Measurements from ENCODE around the gene AQP7. TPM values are rescaled to one million over a fixed set of nuclear protein-coding genes. Genes with fewer than 3 reads are reported as not detected.

AQP7 gene
- total and polyA plus RNA-seq, 10 donors: 0.26 to 3.2 (median 1.7) TPM

GRCh38 chr9:33437205-33437604 lies 34.8 kb upstream of the AQP7 start:
- H3K27me3 ChIP-seq (replicated peaks in 1 of 7): no peaks in the 10 kb centered on the region
- H3K27ac ChIP-seq: peak overlapping the region in 2 of 8 donors; percentile 8 to 34
- no peak for TF ChIP-seq POLR2A (IDR thresholded peaks at IDR 0.05)
- TF ChIP-seq CTCF (IDR thresholded peaks at IDR 0.05 in 8 of 11, conservative IDR thresholded peaks at IDR 0.05 in 3 of 11): no peak
- no peak for TF ChIP-seq POLR2AphosphoS5 (IDR thresholded peaks at IDR 0.05)
- H3K9me3 ChIP-seq: no peaks in the 10 kb centered on the region
- 36 to 61% (median 38%) methylated on average over 2 of the region's 2 CpGs for WGBS, 5 donors
- H3K4me3 ChIP-seq: no peak overlapping the region
- peaks cover 0 to 18% (median 5%) of the 10 kb centered on the region in 6 donors for H3K36me3 ChIP-seq
- no peak for DNase-seq
- H3K4me1 ChIP-seq: peaks cover 0 to 53% (median 23%) of the 10 kb centered on the region in 6 donors
- intact Hi-C loops (cut with DNase I; ENCODE audit: low total_unique reads): no loop called here

- peaks cover 0 to 11% (median under 1%) of the 10 kb centered on the region in 6 donors for H3K36me3 ChIP-seq
- H3K9me3 ChIP-seq: no peaks in the 10 kb centered on the region
- no peak for DNase-seq
- no peaks in the 10 kb centered on the region for H3K27me3 ChIP-seq (replicated peaks in 1 of 7)
- H3K27ac ChIP-seq: peak overlapping the region in 2 of 8 donors; percentile 8 to 34
- H3K4me1 ChIP-seq: peaks cover 0 to 46% (median 20%) of the 10 kb centered on the region in 6 donors
- intact Hi-C loops (cut with DNase I; ENCODE audit: low total_unique reads): no loop called here
- no peak for TF ChIP-seq POLR2AphosphoS5 (IDR thresholded peaks at IDR 0.05)
- no peak for TF ChIP-seq POLR2A (IDR thresholded peaks at IDR 0.05)
- no peak for TF ChIP-seq CTCF (IDR thresholded peaks at IDR 0.05 in 8 of 11, conservative IDR thresholded peaks at IDR 0.05 in 3 of 11)
- 68 to 82% (median 76%) methylated on average over 8 of the region's 8 CpGs for WGBS, 5 donors
- no peak overlapping the region for H3K4me3 ChIP-seq
These were observed 34.1 kb upstream of the AQP7 start for GRCh38 chr9:33436445-33436844.

- H3K4me3 ChIP-seq: no peak overlapping the region
- TF ChIP-seq CTCF (IDR thresholded peaks at IDR 0.05 in 8 of 11, conservative IDR thresholded peaks at IDR 0.05 in 3 of 11) (no peak), POLR2A (IDR thresholded peaks at IDR 0.05) (no peak), POLR2AphosphoS5 (IDR thresholded peaks at IDR 0.05) (no peak)
- H3K27me3 ChIP-seq (replicated peaks in 1 of 7): no peaks in the 10 kb centered on the region
- DNase-seq: no peak
- H3K27ac ChIP-seq: peak overlapping the region in 1 of 8 donors; percentile 34
- no peaks in the 10 kb centered on the region for H3K9me3 ChIP-seq
- intact Hi-C loops (cut with DNase I; ENCODE audit: low total_unique reads): no loop called here
- H3K36me3 ChIP-seq: peaks cover 0 to 5% (median 0%) of the 10 kb centered on the region in 6 donors
- WGBS, 5 donors: 77 to 88% (median 84%) methylated on average over 8 of the region's 8 CpGs
- H3K4me1 ChIP-seq: peaks cover 0 to 46% (median 20%) of the 10 kb centered on the region in 6 donors
These were observed 33.5 kb upstream of the AQP7 start for GRCh38 chr9:33435821-33436277.

- 60 to 89% (median 80%) methylated on average over 11 to 16 of the region's 16 CpGs for WGBS, 5 donors
- no peaks in the 10 kb centered on the region for H3K9me3 ChIP-seq
- H3K4me1 ChIP-seq: peaks cover 0 to 43% (median 18%) of the 10 kb centered on the region in 6 donors
- no peaks in the 10 kb centered on the region for H3K36me3 ChIP-seq
- no peak for DNase-seq
- H3K27me3 ChIP-seq (replicated peaks in 1 of 7): no peaks in the 10 kb centered on the region
- H3K4me3 ChIP-seq: no peak overlapping the region
- no peak overlapping the region for H3K27ac ChIP-seq
- intact Hi-C loops (cut with DNase I; ENCODE audit: low total_unique reads): no loop called here
- TF ChIP-seq CTCF (IDR thresholded peaks at IDR 0.05 in 8 of 11, conservative IDR thresholded peaks at IDR 0.05 in 3 of 11) (no peak), POLR2AphosphoS5 (IDR thresholded peaks at IDR 0.05) (no peak), POLR2A (IDR thresholded peaks at IDR 0.05) (no peak)
These were observed 32.1 kb upstream of the AQP7 start for GRCh38 chr9:33434317-33435105.
